H1 (cell line): Measurements from ENCODE around the gene SYNGR4. TPM values are rescaled to one million over a fixed set of nuclear protein-coding genes. Genes with fewer than 3 reads are reported as not detected.

ENCODE experiments used
- CTCF ChIA-PET: fragments of 300-600 bp; sonication (Branson Sonifier 250); formaldehyde crosslinking; loops from one replicate; lab custom pipeline; 2021; ENCODE audit not compliant: partially characterized antibody; lab: Charles Lee
- POLR2A ChIA-PET: fragments of 300-600 bp; sonication (Branson Sonifier 250); formaldehyde crosslinking; loops from one replicate; lab custom pipeline; 2021; ENCODE audit warnings: inconsistent platforms; ENCODE audit not compliant: partially characterized antibody; lab: Charles Lee
- DNase-seq, 2 experiments: peaks; one replicate each; pipeline versions ENCODE4 v3.0.0 to v3.0.0-alpha.2; 2010 to 2022; ENCODE audit warnings: low spot score in 2 of 2, low read depth in 1 of 2, mixed read lengths in 1 of 2
- FAIRE-seq: peaks from 2 replicates; lab custom pipeline; 2011; peaks lifted over from hg19 to GRCh38; lab: Jason Lieb, UNC
- H2AFZ ChIP-seq: 2 replicates; pipeline ENCODE4 v1.8.1; 2012; ENCODE audit warnings: low read length, inconsistent platforms
- H2AK5ac ChIP-seq: 2 replicates; pipeline ENCODE4 v1.6.1; 2013; ENCODE audit warnings: low read depth, low read length
- H2BK120ac ChIP-seq: replicated peaks from 2 replicates; pipeline ENCODE3; 2013; ENCODE audit warnings: low read depth, low read length, inconsistent platforms
- H2BK12ac ChIP-seq: 2 replicates; pipeline ENCODE4 v1.6.1; 2013; ENCODE audit warnings: low read depth, low read length
- H2BK15ac ChIP-seq: 2 replicates; pipeline ENCODE4 v1.6.1; 2013; ENCODE audit warnings: low read length
- H2BK20ac ChIP-seq: 2 replicates; pipeline ENCODE4 v1.6.1; 2013; ENCODE audit warnings: low read length
- H2BK5ac ChIP-seq: 2 replicates; pipeline ENCODE4 v1.6.1; 2013; ENCODE audit warnings: low read depth, low read length
- H3K14ac ChIP-seq: 2 replicates; pipeline ENCODE4 v1.6.1; 2013; ENCODE audit warnings: inconsistent platforms; ENCODE audit not compliant: insufficient read length
- H3K18ac ChIP-seq: 2 replicates; pipeline ENCODE4 v1.6.1; 2013; ENCODE audit warnings: low read length; ENCODE audit errors: extremely low read depth
- H3K23ac ChIP-seq: 2 replicates; pipeline ENCODE4 v1.6.1; 2013; ENCODE audit warnings: inconsistent platforms; ENCODE audit not compliant: insufficient read length
- H3K23me2 ChIP-seq: 2 replicates; pipeline ENCODE4 v1.6.1; 2013; ENCODE audit warnings: low read depth, low read length
- H3K27ac ChIP-seq: 2 replicates; pipeline ENCODE4 v1.6.1; 2011; ENCODE audit warnings: low read depth, low read length, inconsistent platforms
- H3K27me3 ChIP-seq, 4 experiments: replicated peaks in 1 of 4; 1 replicate in 1 of 4; 2 replicates in 3 of 4; pipeline versions ENCODE4 v1.6.1 to v1.8.1; 2011 to 2013; ENCODE audit warnings: low read length in 3 of 4, mild to moderate bottlenecking in 3 of 4, inconsistent platforms in 2 of 4, mixed read lengths in 2 of 4, moderate library complexity in 1 of 4; ENCODE audit not compliant: control insufficient read depth in 3 of 4, insufficient read depth in 3 of 4; ENCODE audit errors: extremely low read depth in 1 of 4
- H3K36me3 ChIP-seq, 4 experiments: 2 replicates each; pipeline versions ENCODE4 v1.6.1 to v1.8.1; 2011 to 2013; ENCODE audit warnings: mild to moderate bottlenecking in 4 of 4, low read length in 3 of 4, moderate library complexity in 2 of 4, control low read depth in 1 of 4, inconsistent platforms in 1 of 4; ENCODE audit not compliant: insufficient read depth in 4 of 4, control insufficient read depth in 2 of 4
- H3K4ac ChIP-seq: replicated peaks from 2 replicates; pipeline ENCODE3; 2013; ENCODE audit warnings: low read length, low read depth, mixed read lengths, inconsistent platforms; ENCODE audit not compliant: insufficient read length
- H3K4me1 ChIP-seq, 4 experiments: replicated peaks in 1 of 4; 1 replicate in 1 of 4; 2 replicates in 3 of 4; pipeline versions ENCODE4 v1.6.1 to v1.8.1; 2011 to 2013; ENCODE audit warnings: low read length in 3 of 4, inconsistent platforms in 2 of 4, mixed read lengths in 1 of 4; ENCODE audit not compliant: insufficient read depth in 4 of 4, control insufficient read depth in 3 of 4
- H3K4me2 ChIP-seq, 2 experiments: 2 replicates each; pipeline versions ENCODE4 v1.6.1 to v1.8.1; 2011 to 2013; ENCODE audit warnings: low read depth in 2 of 2, low read length in 2 of 2, control low read depth in 1 of 2, inconsistent platforms in 1 of 2, mild to moderate bottlenecking in 1 of 2; ENCODE audit not compliant: insufficient read depth in 1 of 2
- H3K4me3 ChIP-seq, 4 experiments: fragments of 200-600, 300-600 bp in 1 of 4; sonication (generic), shearing (Covaris generic), sonication (Bioruptor Twin) in 1 of 4; 2 replicates each; pipeline versions ENCODE4 v1.5.1 to v1.8.1; 2011 to 2016; ENCODE audit warnings: low read length in 4 of 4, low read depth in 3 of 4, control low read depth in 2 of 4, inconsistent platforms in 2 of 4, mild to moderate bottlenecking in 2 of 4, mixed read lengths in 1 of 4, moderate library complexity in 1 of 4; ENCODE audit not compliant: insufficient read depth in 2 of 4; ENCODE audit errors: extremely low read depth in 1 of 4
- H3K56ac ChIP-seq: replicated peaks from 2 replicates; pipeline ENCODE3; 2013; ENCODE audit warnings: low read depth, mild to moderate bottlenecking, mixed read lengths, low read length, inconsistent platforms; ENCODE audit not compliant: insufficient read length
- H3K79me1 ChIP-seq: 2 replicates; pipeline ENCODE4 v1.6.1; 2013; ENCODE audit warnings: low read depth, low read length, control low read depth
- H3K79me2 ChIP-seq, 2 experiments: 2 replicates each; pipeline versions ENCODE4 v1.6.1 to v1.8.1; 2012 to 2013; ENCODE audit warnings: low read length in 2 of 2, mild to moderate bottlenecking in 2 of 2, inconsistent platforms in 1 of 2; ENCODE audit not compliant: insufficient read depth in 2 of 2, control insufficient read depth in 1 of 2
- H3K9ac ChIP-seq, 4 experiments: replicated peaks in 1 of 4; 1 replicate in 1 of 4; 2 replicates in 3 of 4; pipeline versions ENCODE4 v1.6.1 to v1.8.1; 2011 to 2013; ENCODE audit warnings: low read depth in 3 of 4, low read length in 3 of 4, control low read depth in 2 of 4, mild to moderate bottlenecking in 2 of 4, moderate library complexity in 2 of 4, inconsistent platforms in 1 of 4; ENCODE audit errors: extremely low read depth in 1 of 4
- H3K9me3 ChIP-seq, 2 experiments: 2 replicates each; pipeline versions ENCODE4 v1.6.1 to v1.8.1; 2012 to 2013; ENCODE audit warnings: mild to moderate bottlenecking in 2 of 2, moderate library complexity in 2 of 2, control low read depth in 1 of 2, inconsistent platforms in 1 of 2, low read depth in 1 of 2, low read length in 1 of 2, mixed read lengths in 1 of 2; ENCODE audit not compliant: insufficient read depth in 2 of 2
- H4K20me1 ChIP-seq, 2 experiments: replicated peaks in 1 of 2; 2 replicates each; pipeline versions ENCODE3 to v1.8.1; 2011 to 2013; ENCODE audit warnings: inconsistent platforms in 2 of 2, low read length in 2 of 2, mild to moderate bottlenecking in 1 of 2; ENCODE audit not compliant: insufficient read depth in 2 of 2, control insufficient read depth in 1 of 2
- H4K5ac ChIP-seq: 2 replicates; pipeline ENCODE4 v1.6.1; 2013; ENCODE audit warnings: low read length, low read depth, mixed read lengths, inconsistent platforms; ENCODE audit not compliant: insufficient read length
- H4K8ac ChIP-seq: 2 replicates; pipeline ENCODE4 v1.8.0; 2013; ENCODE audit warnings: mild to moderate bottlenecking, moderate library complexity, low read length, inconsistent platforms; ENCODE audit not compliant: insufficient read depth; ENCODE audit errors: extremely low read depth
- H4K91ac ChIP-seq: replicated peaks from 2 replicates; pipeline ENCODE3; 2013; ENCODE audit warnings: low read length, mixed read lengths, inconsistent platforms; ENCODE audit not compliant: insufficient read length
- HDAC2 ChIP-seq, 2 experiments: fragments of 300-600 bp in 1 of 2; sonication (generic) in 1 of 2; IDR thresholded peaks; 2 replicates each; pipeline ENCODE4 v1.6.1; 2011 to 2012; ENCODE audit warnings: low read depth in 2 of 2, low read length in 2 of 2, mild to moderate bottlenecking in 2 of 2, moderate library complexity in 2 of 2, borderline replicate concordance in 1 of 2, inconsistent platforms in 1 of 2
- KDM1A ChIP-seq: fragments of 200-600, 300-600 bp; sonication (generic); IDR thresholded peaks from 2 replicates; pipeline ENCODE4 v1.7.1; 2016; ENCODE audit warnings: mild to moderate bottlenecking, low read length, borderline replicate concordance
- RAD21 ChIP-seq, 2 experiments: IDR thresholded peaks in 1 of 2; conservative IDR thresholded peaks in 1 of 2; 2 replicates each; pipeline ENCODE4 v1.6.1; 2011; ENCODE audit warnings: low read depth in 2 of 2, low read length in 2 of 2, improper control_type of control experiment in 1 of 2, inconsistent platforms in 1 of 2, mild to moderate bottlenecking in 1 of 2, moderate library complexity in 1 of 2
- SP4 ChIP-seq: IDR thresholded peaks from 2 replicates; pipeline ENCODE4 v1.6.1; 2012; ENCODE audit warnings: low read length, inconsistent platforms
- WGBS, 2 experiments: shearing (Covaris generic) in 1 of 2; methylation state at CpG; one replicate each; pipeline versions ENCODE4 v1.1.6 to v1.1.7; 2013 to 2015; ENCODE audit warnings: low lambda C conversion rate in 2 of 2, mixed read lengths in 2 of 2, inconsistent platforms in 1 of 2, low coverage in 1 of 2, missing lambda C conversion rate in 1 of 2; ENCODE audit not compliant: insufficient replicate concordance in 2 of 2, insufficient coverage in 1 of 2, insufficient read length in 1 of 2; ENCODE audit errors: extremely low coverage in 1 of 2, missing lambda C conversion rate in 1 of 2; 5-methylcytosine and 5-hydroxymethylcytosine counted together
- polyA plus RNA-seq, 7 experiments: library from polyadenylated mRNA; depleted of rRNA in 3 of 7; stranded (reverse) in 5 of 7; unstranded in 2 of 7; fragments of >200 nt in 5 of 7; fragments of 200-250 nt in 2 of 7; gene quantifications; 1 replicate in 5 of 7; 2 replicates in 1 of 7; 4 replicates in 1 of 7; pipeline versions ENCODE4 v1.2.1 to v1.2.3, GENCODE V29; 2011 to 2013; ENCODE audit warnings: missing spikeins in 2 of 7, mixed read lengths in 2 of 7
- total RNA-seq: library from RNA; stranded (reverse); fragmentation: NEBNext Ultra II Directional; extraction: Animal tissue kit (Norgen Biotek cat#: 25700); gene quantifications from 2 replicates; pipeline ENCODE4 v1.2.1, GENCODE V29; 2021

The SYNGR4 gene
- total and polyA plus RNA-seq, 2 of the 8 experiments (the other 6 are each of a cell fraction or from before 2014, with no cell fraction given): 0.41 TPM; not detected in 1

DNA sequence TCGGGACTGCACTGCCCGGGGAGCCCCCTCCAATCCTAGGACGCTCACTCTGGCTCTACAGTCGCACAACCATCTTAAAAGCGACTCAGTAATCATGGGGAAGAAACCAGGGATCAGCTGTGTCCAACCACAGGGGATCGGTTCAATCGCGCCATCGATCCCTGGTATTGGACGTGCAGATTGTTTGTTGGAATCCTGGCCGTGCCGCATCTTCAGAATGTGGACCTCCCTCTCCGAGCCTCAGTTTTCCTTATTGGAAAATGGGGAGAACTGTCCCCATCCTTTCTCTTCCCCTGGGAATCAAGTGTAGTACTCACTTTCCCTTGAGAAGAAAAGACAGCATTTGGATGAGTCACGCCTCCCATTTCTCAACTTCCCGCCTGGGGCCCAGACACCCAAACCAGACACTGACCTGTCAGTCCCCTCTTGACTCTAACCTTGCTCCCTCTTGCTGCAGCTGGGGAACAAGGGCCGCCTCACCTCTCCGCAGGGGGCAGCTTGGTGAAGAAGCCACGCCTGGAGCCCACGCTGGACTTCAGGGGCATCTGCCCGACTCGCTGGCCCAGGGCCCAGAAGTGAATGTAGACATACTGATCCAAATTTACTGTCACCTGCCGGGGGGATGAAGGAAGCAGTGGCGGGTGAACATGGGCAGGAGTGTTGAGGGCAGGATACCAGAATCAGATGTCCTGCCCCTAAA lies 21.2 kb upstream of the SYNGR4 start:
- WGBS, 2 experiments: 92% methylated on average over 22 of the region's 23 CpGs; no CpG with 5 or more reads in 1 of the 2 experiments
- Histone ChIP-seq H2BK120ac (no peak overlapping the region), H3K4me2 (no peak overlapping the region), H3K18ac (no peak overlapping the region), H3K4ac (no peak overlapping the region), H3K9ac (no peak overlapping the region), H3K56ac (no peak overlapping the region), H3K23me2 (no peaks in the 10 kb centered on the region; the same call in 1 of the 2 replicates), H3K14ac (no peak overlapping the region), H3K9me3 (no peaks in the 10 kb centered on the region), H2BK12ac (0 out of 2 replicates have a peak overlapping the region, but pooled peaks have one; percentile 9), H3K23ac (no peak overlapping the region), H2AK5ac (no peak overlapping the region), H4K91ac (no peak overlapping the region), H2AFZ (no peak overlapping the region), H3K79me2 (no peaks in the 10 kb centered on the region), H2BK20ac (no peak overlapping the region), H3K27me3 (no peaks in the 10 kb centered on the region), H3K79me1 (no peaks in the 10 kb centered on the region), H4K8ac (no peak overlapping the region), H4K5ac (no peak overlapping the region), H2BK5ac (no peak overlapping the region), H4K20me1 (no peaks in the 10 kb centered on the region), H3K4me3 (no peak overlapping the region), H3K36me3 (no peaks in the 10 kb centered on the region), H2BK15ac (0 out of 2 replicates have a peak overlapping the region, but pooled peaks have one; percentile 81), H3K4me1 (peaks cover 0 to 4% (median under 1%) of the 10 kb centered on the region in 4 experiments; a peak in 2 of 7 replicates), H3K27ac (no peak overlapping the region)
- TF ChIP-seq SP4 (no peak), KDM1A (peak; percentile 83; the same call in 1 of the 2 replicates), RAD21 (IDR thresholded peaks at IDR 0.05 in 1 of 2, conservative IDR thresholded peaks at IDR 0.05 in 1 of 2; ENCODE audit: low read depth in 2 of 2, low read length in 2 of 2) (no peak), HDAC2 (IDR thresholded peaks at IDR 0.05; ENCODE audit: borderline replicate concordance in 1 of 2, low read depth in 2 of 2, low read length in 2 of 2) (0 out of 4 replicates have a peak, but pooled peaks of 1 of the 2 experiments have one; percentile 35)
- CTCF ChIA-PET: interaction anchor here (1.2 kb wide), 2 partner anchors 9 to 10 kb away, joined by 3 to 4 read pairs; no protein-coding TSS in a partner anchor
- POLR2A ChIA-PET: no interaction called here
- DNase-seq (no peak), FAIRE-seq (no peak)
